Tibial nerve (tissue), 4 donors: ENCODE data around the gene NR2F2. TPM values are rescaled to one million over a fixed set of nuclear protein-coding genes. Genes with fewer than 3 reads are reported as not detected.

Experiments used
- DNase-seq, 2 donors: peaks; one replicate each; pipeline ENCODE4 v3.0.0-alpha.2; 2019; ENCODE audit warnings: low spot score in 2 of 2
- H3K27ac ChIP-seq, 4 donors: fragments of 200-600 bp; sonication (generic) in 3 of 4; one replicate each; pipeline ENCODE4 v1.5.1; 2017 to 2019; ENCODE audit warnings: mild to moderate bottlenecking in 1 of 4
- H3K27me3 ChIP-seq, 2 donors: fragments of 200-600 bp; sonication (generic) in 1 of 2; one replicate each; pipeline versions ENCODE4 v1.5.1 to v1.6.0; 2017 to 2019
- H3K36me3 ChIP-seq, 3 donors: fragments of 200-600 bp; sonication (generic); one replicate each; pipeline ENCODE4 v1.5.1; 2018 to 2019
- H3K4me1 ChIP-seq, 4 donors: fragments of 200-600 bp; sonication (generic) in 3 of 4; one replicate each; pipeline ENCODE4 v1.5.1; 2017 to 2019
- H3K4me3 ChIP-seq, 4 donors: fragments of 200-600 bp; sonication (generic) in 3 of 4; one replicate each; pipeline ENCODE4 v1.5.1; 2017 to 2019; ENCODE audit warnings: mild to moderate bottlenecking in 1 of 4, moderate library complexity in 1 of 4
- H3K9me3 ChIP-seq, 4 donors: fragments of 200-600 bp; sonication (generic) in 3 of 4; one replicate each; pipeline ENCODE4 v1.5.1; 2017 to 2019
- CTCF ChIP-seq, 5 experiments: fragments of 200-600 bp in 3 of 5; fragments of 450-650 bp in 2 of 5; sonication (generic) in 3 of 5; IDR thresholded peaks; one replicate each; pipeline ENCODE4 v1.5.1; 2016 to 2019; ENCODE audit warnings: antibody characterized with exemption in 5 of 5, mild to moderate bottlenecking in 3 of 5, moderate library complexity in 2 of 5
- EP300 ChIP-seq, 2 donors: sonication (generic); formaldehyde crosslinking; IDR thresholded peaks; one replicate each; pipeline ENCODE4 v1.6.1; 2017; ENCODE audit warnings: antibody characterized with exemption in 2 of 2, mild to moderate bottlenecking in 1 of 2
- POLR2A ChIP-seq, 2 donors: fragments of 450-650 bp; IDR thresholded peaks; one replicate each; pipeline ENCODE4 v1.6.1; 2017; ENCODE audit warnings: antibody characterized with exemption in 2 of 2, mild to moderate bottlenecking in 2 of 2, moderate library complexity in 2 of 2
- WGBS, 2 donors: methylation state at CpG; one replicate each; pipeline ENCODE4 v1.1.5; 2018; 5-methylcytosine and 5-hydroxymethylcytosine counted together
- total RNA-seq, 4 donors: library from RNA; depleted of rRNA; stranded (reverse); fragments of >200 nt; gene quantifications; one replicate each; pipeline ENCODE4 v1.1.0, GENCODE V29; 2016

The NR2F2 gene
- total RNA-seq, 4 donors from 2014 or later = 70.8 to 129 (median 124) TPM

- H3K27ac ChIP-seq = peak overlapping the region; percentile 11 to 83 (median 46)
- peak overlapping the region in 2 of 4 donors; percentile 13 to 33 for H3K4me3 ChIP-seq
Measured at GRCh38 chr15:96300836-96301235, 29.7 kb upstream of the NR2F2 start.

GRCh38 chr15:96303503-96304056 is 26.9 kb upstream of the NR2F2 start:
- H3K27me3 ChIP-seq = no peaks in the 10 kb centered on the region
- peaks cover 0 to under 1% (median 0%) of the 10 kb centered on the region in 3 donors for H3K36me3 ChIP-seq
- H3K4me1 ChIP-seq = peaks cover 0 to 32% (median 3%) of the 10 kb centered on the region in 4 donors
- DNase-seq = no peak
- no peak overlapping the region for H3K27ac ChIP-seq
- H3K9me3 ChIP-seq = peaks cover 0 to 4% (median 0%) of the 10 kb centered on the region in 4 donors
- no peak overlapping the region for H3K4me3 ChIP-seq
- WGBS, 2 donors = 85 to 87% methylated on average over 9 of the region's 9 CpGs
- no peak for TF ChIP-seq CTCF (IDR thresholded peaks at IDR 0.05)
- no peak for TF ChIP-seq POLR2A (IDR thresholded peaks at IDR 0.05)
- no peak for TF ChIP-seq EP300 (IDR thresholded peaks at IDR 0.05)

More at GRCh38 chr15:96300836-96301235, 29.7 kb upstream of the NR2F2 start:
- Histone ChIP-seq H3K36me3 (peaks cover 0 to 9% (median 0%) of the 10 kb centered on the region in 3 donors), H3K9me3 (peaks cover 0 to 12% (median 0%) of the 10 kb centered on the region in 4 donors), H3K27me3 (no peaks in the 10 kb centered on the region), H3K4me1 (peaks cover 0 to 21% (median 0%) of the 10 kb centered on the region in 4 donors)
- WGBS, 2 donors = 23 to 31% methylated on average over 5 of the region's 5 CpGs
- no peak for TF ChIP-seq POLR2A (IDR thresholded peaks at IDR 0.05)
- TF ChIP-seq EP300 (IDR thresholded peaks at IDR 0.05) = no peak
- TF ChIP-seq CTCF (IDR thresholded peaks at IDR 0.05) = no peak
- no peak for DNase-seq

GRCh38 chr15:96304839-96305238 is 25.7 kb upstream of the NR2F2 start:
- WGBS, 2 donors = 60 to 91% methylated on average over 3 of the region's 3 CpGs
- H3K9me3 ChIP-seq = no peaks in the 10 kb centered on the region
- H3K4me3 ChIP-seq = no peak overlapping the region
- no peaks in the 10 kb centered on the region for H3K36me3 ChIP-seq
- TF ChIP-seq POLR2A (IDR thresholded peaks at IDR 0.05) (no peak), CTCF (IDR thresholded peaks at IDR 0.05) (no peak), EP300 (IDR thresholded peaks at IDR 0.05) (no peak)
- peaks cover 0 to 40% (median 7%) of the 10 kb centered on the region in 4 donors for H3K4me1 ChIP-seq
- DNase-seq = no peak
- H3K27ac ChIP-seq = no peak overlapping the region
- no peaks in the 10 kb centered on the region for H3K27me3 ChIP-seq

- no peaks in the 10 kb centered on the region for H3K27me3 ChIP-seq
- H3K9me3 ChIP-seq = no peaks in the 10 kb centered on the region
- H3K36me3 ChIP-seq = no peaks in the 10 kb centered on the region
- no peak overlapping the region for H3K4me3 ChIP-seq
- TF ChIP-seq EP300 (IDR thresholded peaks at IDR 0.05) (no peak), CTCF (IDR thresholded peaks at IDR 0.05) (no peak), POLR2A (IDR thresholded peaks at IDR 0.05) (no peak)
- H3K4me1 ChIP-seq = peaks cover 0 to 42% (median 13%) of the 10 kb centered on the region in 4 donors
- no peak for DNase-seq
- 93 to 96% methylated on average over 1 of the region's 1 CpG for WGBS, 2 donors
- no peak overlapping the region for H3K27ac ChIP-seq
Measured at GRCh38 chr15:96306321-96306720, 24.2 kb upstream of the NR2F2 start.

GRCh38 chr15:96307856-96308394 is 22.6 kb upstream of the NR2F2 start:
- no peaks in the 10 kb centered on the region for H3K27me3 ChIP-seq
- no peaks in the 10 kb centered on the region for H3K9me3 ChIP-seq
- H3K4me3 ChIP-seq = no peak overlapping the region
- no peaks in the 10 kb centered on the region for H3K36me3 ChIP-seq
- 56 to 65% methylated on average over 5 of the region's 5 CpGs for WGBS, 2 donors
- peak overlapping the region in 2 of 4 donors; percentile 51 to 52 for H3K27ac ChIP-seq
- no peak for DNase-seq
- no peak for TF ChIP-seq EP300 (IDR thresholded peaks at IDR 0.05)
- no peak for TF ChIP-seq CTCF (IDR thresholded peaks at IDR 0.05)
- no peak for TF ChIP-seq POLR2A (IDR thresholded peaks at IDR 0.05)
- H3K4me1 ChIP-seq = peaks cover 0 to 52% (median 17%) of the 10 kb centered on the region in 4 donors
